NCI-H524 (cell line): ENCODE data around the gene STRADB.
"Not testable (repeated sequence)": the region's sequence is repeated elsewhere in the genome, so short reads cannot be mapped to it uniquely, and the experiment has no call there.

ENCODE experiments used
- DNase-seq, 2 experiments: peaks; one replicate each; lab custom pipeline; 2025; lab: John Stamatoyannopoulos, UW

STRADB gene

DNA sequence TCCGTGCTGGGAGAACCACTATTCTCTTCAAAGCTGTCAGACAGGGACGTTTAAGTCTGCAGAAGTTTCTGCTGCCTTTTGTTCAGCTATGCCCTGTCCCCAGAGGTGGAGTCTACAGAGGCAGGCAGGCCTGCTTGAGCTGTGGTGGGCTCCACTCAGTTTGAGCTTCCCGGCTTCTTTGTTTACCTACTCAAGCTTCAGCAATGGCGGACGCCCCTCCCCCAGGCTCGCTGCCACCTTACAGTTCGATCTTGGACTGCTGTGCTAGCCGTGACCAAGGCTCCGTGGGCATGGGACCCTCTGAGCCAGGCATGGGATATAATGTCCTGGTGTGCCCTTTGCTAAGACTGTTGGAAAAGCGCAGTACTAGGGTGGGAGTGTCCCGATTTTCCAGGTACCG lies 21.2 kb upstream of the STRADB start:
- not testable (repeated sequence) for DNase-seq

DNA sequence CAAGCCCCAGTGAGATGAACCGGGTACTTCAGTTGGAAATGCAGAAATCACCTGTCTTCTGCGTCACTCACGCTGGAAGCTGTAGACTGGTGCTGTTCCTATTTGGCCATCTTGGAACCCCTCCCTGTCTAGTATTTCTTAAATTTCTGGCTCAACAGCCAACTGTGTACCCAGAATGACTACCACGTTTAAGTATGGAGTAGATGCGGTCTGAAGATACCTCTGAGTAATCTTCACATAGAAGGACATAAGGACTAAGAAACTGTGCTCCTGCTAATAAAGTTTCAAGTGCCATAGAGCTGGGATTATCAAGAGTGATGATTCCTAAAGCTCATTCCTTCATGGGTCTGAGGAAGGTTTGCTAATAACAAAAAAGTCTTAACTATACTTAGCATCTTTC lies 20.7 kb upstream of the STRADB start:
- DNase-seq: no peak

DNA sequence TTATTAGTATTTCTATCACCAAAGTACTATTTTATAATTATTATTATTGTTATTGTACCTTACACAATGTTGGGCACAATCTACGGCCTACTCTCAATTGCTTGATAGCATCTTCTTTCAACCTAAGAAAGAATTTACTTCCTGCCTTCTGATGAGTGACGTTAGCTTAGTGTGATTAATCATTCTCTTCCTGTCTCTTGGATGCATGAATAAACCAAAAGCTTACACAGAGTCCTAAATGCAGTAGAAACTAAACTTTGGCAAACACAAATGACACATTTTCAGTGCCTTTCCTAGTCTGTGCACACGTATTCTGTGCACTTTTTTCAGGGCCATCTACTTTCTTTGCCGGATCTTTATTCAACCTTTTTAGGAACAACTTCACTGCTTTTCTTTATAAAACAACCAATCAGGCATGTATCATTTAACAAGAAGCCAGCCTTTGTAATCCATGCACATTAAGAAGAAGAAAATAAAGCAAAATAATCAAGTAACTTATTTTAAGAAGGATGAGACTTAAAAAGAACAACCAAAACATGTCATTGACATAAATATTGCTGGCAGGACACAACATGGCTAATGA lies 19.4 kb upstream of the STRADB start:
- DNase-seq: no peak

DNA sequence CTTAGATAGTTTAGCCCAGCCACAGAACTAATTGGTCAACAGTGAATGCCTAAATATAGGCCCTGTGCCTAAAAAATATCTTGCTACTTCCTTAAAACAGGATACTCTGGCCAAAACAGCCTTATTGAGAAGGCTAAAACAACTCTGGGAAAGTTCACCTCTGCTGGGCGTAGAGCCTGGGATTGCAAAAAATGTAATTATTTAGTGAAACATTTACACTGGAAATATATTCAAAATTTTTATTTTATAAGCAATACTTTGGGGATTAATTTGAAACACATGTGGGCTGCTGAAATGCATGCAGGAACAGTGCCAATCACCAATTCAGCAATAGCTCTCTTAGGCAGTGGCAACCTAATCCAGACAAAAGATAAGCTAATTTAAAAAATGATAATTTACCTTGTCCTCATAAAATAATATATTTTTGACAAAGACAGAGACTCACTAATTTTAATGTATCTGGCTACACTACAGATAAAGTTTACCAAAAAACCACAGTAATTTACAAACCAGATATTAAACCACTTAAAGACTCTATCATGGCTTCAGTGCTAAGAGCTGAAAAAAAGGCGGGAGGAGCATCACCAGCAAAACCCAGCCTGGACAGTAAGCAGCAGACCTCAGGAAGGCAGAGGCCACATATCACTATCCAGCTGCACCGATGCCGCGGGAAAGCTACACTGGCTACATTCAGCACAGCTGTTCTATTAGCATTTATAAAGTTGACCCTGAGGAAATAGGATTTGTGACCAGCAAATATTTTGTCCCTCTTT lies 18.7 kb upstream of the STRADB start:
- no peak for DNase-seq

DNA sequence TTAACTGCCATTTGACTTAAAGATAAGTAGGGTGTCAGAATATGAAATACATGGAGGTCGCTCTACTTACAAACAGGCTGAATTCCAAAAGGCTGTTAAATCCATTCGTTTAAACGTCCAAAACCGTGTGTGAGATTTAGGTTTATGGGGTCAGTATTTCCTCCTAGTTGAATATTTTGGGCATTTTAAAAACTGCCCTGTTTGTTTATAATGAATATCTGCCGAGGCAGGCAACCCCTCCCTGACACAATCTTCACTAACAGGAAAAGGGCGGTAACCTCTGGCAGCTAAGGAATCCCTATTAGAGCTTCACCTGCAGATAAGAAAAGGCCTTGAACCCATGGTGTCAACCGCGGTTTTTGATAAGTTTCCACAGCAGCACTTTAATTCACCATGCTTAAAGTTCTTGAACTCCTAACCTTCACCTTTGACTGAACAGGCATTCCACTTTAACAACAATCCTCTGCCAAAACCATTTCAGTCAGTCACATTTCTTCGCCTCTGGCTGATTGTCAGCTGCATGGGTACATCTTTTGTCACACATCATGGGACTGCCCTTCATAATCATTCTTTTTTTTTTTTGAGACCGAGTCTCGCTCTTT lies 18.0 kb upstream of the STRADB start:
- no peak for DNase-seq

- no peak for DNase-seq
Observed at GRCh38 chr2:201436141-201436540, 15.4 kb upstream of the STRADB start.

- not testable (repeated sequence) for DNase-seq
Observed at GRCh38 chr2:201439336-201439922, 12.1 kb upstream of the STRADB start.

- DNase-seq: no peak
Observed at GRCh38 chr2:201440182-201440581, 11.4 kb upstream of the STRADB start.

DNA sequence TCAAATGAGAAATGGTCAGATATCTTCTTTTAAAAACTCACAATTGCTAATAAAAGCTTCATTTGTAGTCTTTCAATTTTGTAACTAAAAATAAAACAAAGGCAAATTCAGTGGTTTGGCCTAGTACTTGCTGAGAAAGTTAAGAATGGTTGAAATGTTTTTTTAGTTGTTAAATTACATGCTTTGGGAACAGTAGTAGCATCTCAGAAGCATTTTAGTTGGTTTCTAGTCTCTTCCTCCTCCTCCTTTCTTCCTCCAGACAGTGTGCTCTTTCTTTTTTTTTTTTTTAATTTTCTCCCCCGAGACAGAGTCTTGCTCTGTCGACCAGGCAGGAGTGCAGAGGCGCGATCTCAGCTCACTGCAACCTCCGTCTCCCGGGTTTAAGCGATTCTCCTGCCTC lies 10.1 kb upstream of the STRADB start:
- no peak for DNase-seq

- DNase-seq: no peak
Observed at GRCh38 chr2:201444746-201445465, 6.6 kb upstream of the STRADB start.

DNA sequence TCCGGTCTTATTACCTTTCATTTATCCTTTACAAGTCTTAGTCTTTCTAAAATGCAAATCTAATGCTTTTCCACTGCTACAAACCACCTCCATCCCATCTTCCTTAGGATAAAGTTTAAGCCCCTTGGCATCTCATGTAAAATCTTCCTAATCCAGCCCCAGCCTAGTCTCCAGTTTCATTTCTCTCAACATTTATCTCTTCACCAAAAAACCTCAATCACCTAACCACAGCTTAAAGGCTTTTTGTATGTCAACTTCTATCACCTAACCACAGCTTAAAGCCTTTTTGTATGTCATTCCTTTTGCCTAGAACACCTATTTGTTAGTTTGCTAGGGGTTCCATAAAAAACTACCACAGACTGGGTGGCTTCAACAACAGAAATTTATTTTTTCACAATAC lies 4.5 kb upstream of the STRADB start:
- DNase-seq: no peak

DNA sequence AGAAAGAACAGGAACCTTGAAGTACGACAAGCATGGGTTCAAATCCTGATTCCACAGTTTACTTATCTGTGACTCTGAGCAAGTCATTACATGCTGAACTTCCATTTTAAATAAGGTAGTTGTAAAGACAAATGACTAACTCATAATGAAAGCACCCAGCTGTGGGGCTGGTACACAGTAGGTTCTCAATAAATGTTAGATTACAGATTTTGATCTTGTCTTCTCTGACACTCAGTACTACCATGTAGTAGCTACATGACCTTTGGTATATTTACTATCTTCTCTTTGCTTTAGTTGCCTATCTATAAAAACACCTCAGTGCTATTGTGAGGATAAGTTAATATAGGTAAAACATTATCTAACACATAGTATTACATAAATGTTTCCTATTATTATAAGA lies 3.5 kb upstream of the STRADB start:
- DNase-seq: no peak

DNA sequence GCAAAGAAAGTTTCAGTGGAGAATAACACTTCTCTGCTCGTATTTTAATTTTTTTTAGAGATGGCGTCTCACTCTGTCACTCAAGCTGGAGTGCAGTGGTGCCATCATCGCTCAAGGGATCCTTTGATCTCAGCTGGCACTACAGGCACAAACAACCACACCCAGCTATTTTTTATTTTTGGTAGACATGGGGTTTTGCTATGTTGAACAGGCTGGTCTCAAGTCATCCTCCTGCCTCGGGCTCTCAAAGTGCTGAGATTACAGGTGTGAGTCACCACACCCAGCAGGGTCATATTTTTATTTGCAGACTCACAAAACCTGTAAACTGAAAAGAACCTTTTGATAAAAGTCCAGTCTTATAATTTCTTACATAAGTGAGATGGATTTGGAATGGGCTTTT lies 2.8 kb upstream of the STRADB start:
- DNase-seq: no peak

- DNase-seq: peak; percentile 89 to 97
Observed at GRCh38 chr2:201450954-201451291, 617 bp upstream of the STRADB start.

- peak in 1 of 2 experiments; percentile 32 for DNase-seq
Observed at GRCh38 chr2:201452058-201452921, 750 bp downstream of the STRADB start.

DNA sequence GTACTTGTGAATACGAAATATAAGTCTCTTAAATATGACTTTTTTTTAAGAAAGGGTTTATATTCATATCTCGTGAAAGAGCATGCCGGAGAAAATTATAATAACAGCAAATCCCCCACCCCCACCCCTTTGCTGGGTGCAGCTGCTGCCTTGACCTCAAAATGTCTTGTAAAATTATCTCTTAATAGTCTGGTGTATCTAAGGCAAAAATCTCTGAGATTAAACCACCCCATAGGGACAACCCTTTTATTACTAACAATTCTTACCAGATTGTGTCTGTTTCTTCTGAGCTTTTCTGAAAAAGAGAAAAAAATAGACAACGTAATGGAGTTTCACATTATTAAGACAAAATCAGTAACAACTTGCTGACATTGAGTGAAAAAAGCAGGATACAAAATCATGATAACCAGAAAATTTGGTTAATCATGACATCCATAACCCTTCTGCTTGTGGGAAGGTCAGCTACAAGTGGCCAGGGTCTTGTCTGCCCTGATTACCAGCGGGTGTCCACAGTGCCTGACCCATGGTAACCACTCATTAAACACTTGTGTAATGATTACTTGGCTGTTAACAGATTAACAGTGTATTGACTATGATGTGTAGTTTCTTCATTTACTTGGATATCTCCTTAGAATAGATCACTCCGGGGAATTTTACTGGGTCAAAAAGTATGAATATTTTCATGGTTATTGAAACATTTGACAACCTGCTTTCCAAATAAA lies 1.5 kb downstream of the STRADB start:
- peak in 1 of 2 experiments; percentile 14 for DNase-seq

- no peak for DNase-seq
Observed at GRCh38 chr2:201458381-201458780, 6.8 kb downstream of the STRADB start.

- DNase-seq: no peak
Observed at GRCh38 chr2:201460532-201460931, 9.0 kb downstream of the STRADB start.

GRCh38 chr2:201464547-201464946 lies 13.0 kb downstream of the STRADB start:
- no peak for DNase-seq

DNA sequence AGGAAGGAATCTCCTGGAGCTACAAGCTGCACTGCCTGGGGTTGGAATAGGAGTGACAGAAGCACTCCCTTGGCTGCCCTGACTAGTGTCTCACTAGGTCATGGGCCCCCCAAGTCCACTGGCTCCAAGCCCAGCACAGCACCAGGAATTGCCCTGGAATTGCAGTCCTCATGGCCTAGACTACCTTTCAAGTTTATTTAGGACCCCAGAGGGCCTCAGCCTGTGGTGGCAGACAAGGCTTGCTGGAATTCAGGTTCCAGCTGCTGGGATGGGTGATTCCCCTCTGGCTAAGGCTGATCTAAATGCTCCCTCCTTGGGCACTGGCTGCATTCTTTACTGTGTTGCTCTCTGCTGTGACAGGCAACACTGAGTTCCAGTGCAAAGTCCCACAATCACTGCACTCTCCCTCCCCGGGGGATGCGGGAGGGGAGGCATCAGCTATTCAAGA lies 14.0 kb downstream of the STRADB start:
- DNase-seq: peak in 1 of 2 experiments; percentile 22
